Stimulated activated CD4-positive, alpha-beta T cell treated with anti-CD3 and anti-CD28 coated beads, Interleukin-15, amount 100 ng/mL, for 1 hour (primary cell): Measurements from ENCODE around the gene NOL11.
"Not testable (repeated sequence)": the region's sequence is repeated elsewhere in the genome, so short reads cannot be mapped to it uniquely, and the experiment has no call there.

ENCODE experiments used
- DNase-seq, 2 donors: peaks; one replicate each; pipeline ENCODE4 v3.0.0-alpha.2; 2020; ENCODE audit warnings: low read depth in 1 of 2, low spot score in 1 of 2

NOL11 gene

GRCh38 chr17:67707442-67707841 lies 10.3 kb upstream of the NOL11 start:
- no peak for DNase-seq

GRCh38 chr17:67708378-67708777 lies 9.4 kb upstream of the NOL11 start:
- no peak for DNase-seq

- no peak for DNase-seq
These were observed 5.8 kb upstream of the NOL11 start for GRCh38 chr17:67711916-67712315.

- DNase-seq: no peak
These were observed 5.4 kb upstream of the NOL11 start for GRCh38 chr17:67712375-67712774.

GRCh38 chr17:67713169-67713568 lies 4.6 kb upstream of the NOL11 start:
- no peak for DNase-seq

- DNase-seq: no peak
These were observed 1.3 kb upstream of the NOL11 start for GRCh38 chr17:67716405-67716798.

GRCh38 chr17:67717192-67717623 lies 528 bp upstream of the NOL11 start:
- no peak for DNase-seq

- no peak for DNase-seq
These were observed 697 bp downstream of the NOL11 start for GRCh38 chr17:67718325-67718941.

GRCh38 chr17:67725373-67725791 lies 7.6 kb downstream of the NOL11 start:
- DNase-seq: no peak

GRCh38 chr17:67725807-67726206 lies 8.1 kb downstream of the NOL11 start:
- no peak for DNase-seq

- DNase-seq: not testable (repeated sequence)
These were observed 9.7 kb downstream of the NOL11 start for GRCh38 chr17:67727152-67728039.

GRCh38 chr17:67729903-67730302 lies 12.2 kb downstream of the NOL11 start:
- no peak for DNase-seq

- no peak for DNase-seq
These were observed 13.0 kb downstream of the NOL11 start for GRCh38 chr17:67730731-67731130.

- no peak for DNase-seq
These were observed 15.7 kb downstream of the NOL11 start for GRCh38 chr17:67733449-67733848.

GRCh38 chr17:67737145-67737544 lies 19.4 kb downstream of the NOL11 start:
- DNase-seq: no peak

- DNase-seq: no peak
These were observed 24.3 kb downstream of the NOL11 start for GRCh38 chr17:67742025-67742424.

- no peak for DNase-seq
These were observed 29.2 kb downstream of the NOL11 start for GRCh38 chr17:67746704-67747571.

GRCh38 chr17:67747681-67748235 lies 30.0 kb downstream of the NOL11 start:
- DNase-seq: no peak

GRCh38 chr17:67750067-67750466 lies 32.3 kb downstream of the NOL11 start:
- no peak for DNase-seq

- no peak for DNase-seq
These were observed 33.7 kb downstream of the NOL11 start for GRCh38 chr17:67751101-67752074.
